Loucy (cell line): ENCODE measurements around the gene ZNF398.

Experiments used
- H2AFZ ChIP-seq: fragments of 200-600 bp; sonication (generic); 2 replicates; pipeline ENCODE4 v1.6.0; 2016; ENCODE audit warnings: antibody characterized with exemption, mild to moderate bottlenecking, low read length, moderate library complexity
- H3F3A ChIP-seq: fragments of 200-600 bp; 2 replicates; pipeline ENCODE4 v1.6.0; 2016; ENCODE audit warnings: antibody characterized with exemption, low read depth, mild to moderate bottlenecking
- H3K27me3 ChIP-seq: fragments of 200-600 bp; sonication (generic); 2 replicates; pipeline ENCODE4 v1.6.1; 2014; ENCODE audit warnings: low read length, mild to moderate bottlenecking; ENCODE audit not compliant: insufficient read depth, poor library complexity, severe bottlenecking
- H3K36me3 ChIP-seq: fragments of 200-600 bp; sonication (generic); 2 replicates; pipeline ENCODE4 v1.6.1; 2016; ENCODE audit warnings: low read length; ENCODE audit not compliant: insufficient read depth
- H3K4me1 ChIP-seq: fragments of 200-600 bp; sonication (generic); 2 replicates; pipeline ENCODE4 v1.5.1; 2014; ENCODE audit warnings: low read length, mild to moderate bottlenecking; ENCODE audit not compliant: insufficient read depth, poor library complexity, severe bottlenecking
- H3K4me2 ChIP-seq: fragments of 200-600 bp; sonication (generic); 2 replicates; pipeline ENCODE4 v1.6.0; 2014; ENCODE audit warnings: antibody characterized with exemption, low read length, low read depth, mild to moderate bottlenecking; ENCODE audit not compliant: poor library complexity, severe bottlenecking
- H3K4me3 ChIP-seq: fragments of 200-600 bp; sonication (generic); 2 replicates; pipeline ENCODE4 v1.5.1; 2014; ENCODE audit warnings: low read length, mild to moderate bottlenecking, mixed read lengths; ENCODE audit not compliant: poor library complexity, severe bottlenecking
- H3K79me2 ChIP-seq: fragments of 200-600 bp; sonication (generic); 2 replicates; pipeline ENCODE4 v1.6.1; 2014; ENCODE audit warnings: low read length; ENCODE audit not compliant: insufficient read depth
- H3K9ac ChIP-seq: fragments of 200-600 bp; sonication (generic); 2 replicates; pipeline ENCODE4 v1.6.0; 2014; ENCODE audit warnings: mild to moderate bottlenecking, low read depth, low read length, moderate library complexity; ENCODE audit not compliant: poor library complexity, severe bottlenecking
- H3K9me2 ChIP-seq: fragments of 200-600 bp; sonication (generic); replicated peaks from 2 replicates; pipeline ENCODE4 v1.6.1; 2016; ENCODE audit warnings: low read depth, low read length, mixed read lengths
- H3K9me3 ChIP-seq: fragments of 200-600 bp; sonication (generic); 2 replicates; pipeline ENCODE4 v1.6.1; 2014; ENCODE audit warnings: mild to moderate bottlenecking, antibody characterized with exemption, low read length, low read depth; ENCODE audit not compliant: insufficient read depth
- H4K20me1 ChIP-seq: fragments of 200-600 bp; sonication (generic); 2 replicates; pipeline ENCODE4 v1.6.0; 2014; ENCODE audit warnings: antibody characterized with exemption, low read length, mild to moderate bottlenecking; ENCODE audit not compliant: insufficient read depth, poor library complexity, severe bottlenecking
- EZH2phosphoT487 ChIP-seq: fragments of 200-600 bp; IDR thresholded peaks from 2 replicates; pipeline ENCODE4 v1.6.1; 2018; ENCODE audit warnings: antibody characterized with exemption, mild to moderate bottlenecking, moderate library complexity, borderline replicate concordance
- TF ChIP-seq, protein P1 (sequence below): fragments of 200-600 bp; sonication (generic); conservative IDR thresholded peaks from 2 replicates; pipeline ENCODE4 v1.5.1; 2014; ENCODE audit warnings: mild to moderate bottlenecking, antibody characterized with exemption, low read length

Gene ZNF398

GRCh38 chr7:149102666-149103065, 44.6 kb upstream of the ZNF398 start:
- no peaks in the 10 kb centered on the region for H3K79me2 ChIP-seq
- H3K36me3 ChIP-seq: no peaks in the 10 kb centered on the region
- no peak overlapping the region for H3K9ac ChIP-seq
- H3K9me2 ChIP-seq: no peaks in the 10 kb centered on the region
- H3F3A ChIP-seq: no peaks in the 10 kb centered on the region
- H3K27me3 ChIP-seq: no peaks in the 10 kb centered on the region
- no peak for TF ChIP-seq EZH2phosphoT487
- TF ChIP-seq, protein P1, sequence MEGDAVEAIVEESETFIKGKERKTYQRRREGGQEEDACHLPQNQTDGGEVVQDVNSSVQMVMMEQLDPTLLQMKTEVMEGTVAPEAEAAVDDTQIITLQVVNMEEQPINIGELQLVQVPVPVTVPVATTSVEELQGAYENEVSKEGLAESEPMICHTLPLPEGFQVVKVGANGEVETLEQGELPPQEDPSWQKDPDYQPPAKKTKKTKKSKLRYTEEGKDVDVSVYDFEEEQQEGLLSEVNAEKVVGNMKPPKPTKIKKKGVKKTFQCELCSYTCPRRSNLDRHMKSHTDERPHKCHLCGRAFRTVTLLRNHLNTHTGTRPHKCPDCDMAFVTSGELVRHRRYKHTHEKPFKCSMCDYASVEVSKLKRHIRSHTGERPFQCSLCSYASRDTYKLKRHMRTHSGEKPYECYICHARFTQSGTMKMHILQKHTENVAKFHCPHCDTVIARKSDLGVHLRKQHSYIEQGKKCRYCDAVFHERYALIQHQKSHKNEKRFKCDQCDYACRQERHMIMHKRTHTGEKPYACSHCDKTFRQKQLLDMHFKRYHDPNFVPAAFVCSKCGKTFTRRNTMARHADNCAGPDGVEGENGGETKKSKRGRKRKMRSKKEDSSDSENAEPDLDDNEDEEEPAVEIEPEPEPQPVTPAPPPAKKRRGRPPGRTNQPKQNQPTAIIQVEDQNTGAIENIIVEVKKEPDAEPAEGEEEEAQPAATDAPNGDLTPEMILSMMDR: no peak
- H3K9me3 ChIP-seq: no peaks in the 10 kb centered on the region
- H3K4me1 ChIP-seq: no peaks in the 10 kb centered on the region
- H4K20me1 ChIP-seq: no peaks in the 10 kb centered on the region
- H3K4me2 ChIP-seq: no peak overlapping the region
- no peak overlapping the region for H3K4me3 ChIP-seq
- no peak overlapping the region for H2AFZ ChIP-seq

GRCh38 chr7:149103424-149103823, 43.8 kb upstream of the ZNF398 start:
- H3K9ac ChIP-seq: no peak overlapping the region
- no peaks in the 10 kb centered on the region for H3K36me3 ChIP-seq
- TF ChIP-seq, protein P1: no peak
- no peak for TF ChIP-seq EZH2phosphoT487
- no peaks in the 10 kb centered on the region for H4K20me1 ChIP-seq
- H3K4me2 ChIP-seq: no peak overlapping the region
- H2AFZ ChIP-seq: no peak overlapping the region
- H3K4me3 ChIP-seq: no peak overlapping the region
- no peaks in the 10 kb centered on the region for H3K4me1 ChIP-seq
- no peaks in the 10 kb centered on the region for H3K27me3 ChIP-seq
- H3F3A ChIP-seq: no peaks in the 10 kb centered on the region
- no peaks in the 10 kb centered on the region for H3K9me3 ChIP-seq
- no peaks in the 10 kb centered on the region for H3K79me2 ChIP-seq
- H3K9me2 ChIP-seq: no peaks in the 10 kb centered on the region

GRCh38 chr7:149104214-149104613, 43.0 kb upstream of the ZNF398 start:
- Histone ChIP-seq H2AFZ (no peak overlapping the region), H3K79me2 (no peaks in the 10 kb centered on the region), H3K4me2 (no peak overlapping the region), H3K9me3 (no peaks in the 10 kb centered on the region), H3K9ac (no peak overlapping the region), H3K36me3 (no peaks in the 10 kb centered on the region), H3K9me2 (no peaks in the 10 kb centered on the region), H3K4me3 (no peak overlapping the region), H3F3A (no peaks in the 10 kb centered on the region), H3K4me1 (no peaks in the 10 kb centered on the region), H3K27me3 (no peaks in the 10 kb centered on the region), H4K20me1 (no peaks in the 10 kb centered on the region)
- TF ChIP-seq, protein P1: no peak
- TF ChIP-seq EZH2phosphoT487: no peak
